Measurements from ENCODE around the gene PXDN. TPM values are rescaled to one million over a fixed set of nuclear protein-coding genes. Genes with fewer than 3 reads are reported as not detected.
"Not testable (repeated sequence)": the region's sequence is repeated elsewhere in the genome, so short reads cannot be mapped to it uniquely, and the experiment has no call there.

Gene PXDN
- total RNA-seq, 1 experiment from 2014 or later: 126 TPM

DNA sequence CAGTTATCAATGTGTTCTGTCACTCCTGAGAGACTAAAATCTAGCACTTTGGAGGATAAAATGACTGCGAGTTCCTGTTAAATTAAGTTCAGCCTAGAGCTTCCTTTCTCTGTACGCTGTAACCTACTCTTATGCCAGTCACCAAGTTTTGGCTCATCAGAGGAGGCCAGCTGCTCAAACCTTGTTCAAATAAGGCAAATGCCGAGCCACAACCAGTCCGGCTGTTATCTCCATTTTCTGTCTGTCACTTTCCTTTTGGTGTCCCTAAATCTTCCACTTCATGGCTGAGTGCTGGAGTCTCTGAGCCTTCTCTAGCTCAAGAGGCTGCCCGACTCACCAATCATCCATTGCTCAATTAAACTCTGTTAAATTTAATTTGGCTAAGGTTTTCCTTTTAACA lies 33.5 kb upstream of the PXDN start:
- no peak for DNase-seq (ENCODE audit: low read depth)

DNA sequence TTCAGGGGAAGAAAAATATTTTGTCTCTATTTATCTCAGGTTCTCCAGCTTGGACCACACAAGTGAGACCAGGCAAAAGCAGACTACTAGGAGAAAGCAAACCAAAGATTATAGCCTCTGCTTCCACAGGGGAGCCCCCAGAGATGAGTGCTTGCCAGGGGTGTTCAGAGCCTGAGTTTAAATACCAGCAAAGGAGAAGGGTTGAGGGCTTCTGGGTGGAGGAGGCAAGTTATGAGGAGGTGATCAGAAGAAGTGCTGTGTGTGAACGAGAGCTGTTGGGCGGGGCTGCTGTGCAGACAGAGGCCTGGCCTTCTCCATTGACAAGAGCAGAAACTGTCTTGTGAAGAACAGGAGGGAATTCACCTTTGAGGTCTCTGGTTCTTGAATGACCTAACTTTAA lies 32.8 kb upstream of the PXDN start:
- DNase-seq (ENCODE audit: low read depth): no peak

DNA sequence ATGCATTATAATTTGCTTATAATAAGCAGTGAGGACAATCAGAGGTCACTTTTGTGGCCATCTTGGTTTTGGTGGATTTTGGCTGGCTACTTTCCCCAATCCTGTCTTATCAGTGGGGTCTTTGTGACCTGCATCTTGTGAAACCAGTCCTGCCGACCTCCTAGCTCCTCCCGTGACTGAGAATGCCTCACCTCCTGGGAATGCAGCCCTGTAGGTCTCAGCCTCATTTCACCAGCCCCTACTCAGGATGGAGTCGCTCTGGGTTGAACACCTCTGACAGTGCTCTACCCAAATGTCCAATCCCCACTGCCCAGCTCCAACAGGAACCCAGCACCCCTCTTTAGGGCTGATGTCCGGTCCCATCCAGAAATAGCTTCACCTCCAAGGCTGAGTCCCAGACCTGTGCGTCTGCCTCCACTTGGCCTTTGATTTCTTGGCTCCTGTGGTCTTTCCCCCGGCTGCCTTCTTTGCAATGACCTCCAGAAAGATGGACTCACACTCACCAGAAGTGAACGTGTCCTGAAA lies 31.3 kb upstream of the PXDN start:
- DNase-seq (ENCODE audit: low read depth): no peak

DNA sequence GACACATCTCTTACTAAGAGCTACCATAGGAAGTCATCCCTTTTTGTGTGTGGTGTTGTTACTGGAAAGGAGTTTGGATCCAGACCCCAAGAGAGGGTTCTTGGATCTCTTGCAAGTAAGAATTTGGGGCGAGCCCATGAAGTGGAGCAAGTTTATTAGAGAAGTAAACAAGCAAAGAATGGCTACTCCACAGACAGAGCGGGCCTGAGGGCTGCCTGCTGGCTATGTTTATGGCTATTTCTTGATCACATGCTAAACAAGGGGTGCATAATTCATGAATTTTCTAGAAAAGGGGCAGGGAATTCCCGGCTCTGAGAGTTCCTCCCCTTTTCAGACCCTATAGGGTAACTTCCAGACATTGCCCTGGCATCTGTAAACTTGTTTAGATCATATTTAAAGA lies 30.6 kb upstream of the PXDN start:
- no peak for DNase-seq (ENCODE audit: low read depth)

DNA sequence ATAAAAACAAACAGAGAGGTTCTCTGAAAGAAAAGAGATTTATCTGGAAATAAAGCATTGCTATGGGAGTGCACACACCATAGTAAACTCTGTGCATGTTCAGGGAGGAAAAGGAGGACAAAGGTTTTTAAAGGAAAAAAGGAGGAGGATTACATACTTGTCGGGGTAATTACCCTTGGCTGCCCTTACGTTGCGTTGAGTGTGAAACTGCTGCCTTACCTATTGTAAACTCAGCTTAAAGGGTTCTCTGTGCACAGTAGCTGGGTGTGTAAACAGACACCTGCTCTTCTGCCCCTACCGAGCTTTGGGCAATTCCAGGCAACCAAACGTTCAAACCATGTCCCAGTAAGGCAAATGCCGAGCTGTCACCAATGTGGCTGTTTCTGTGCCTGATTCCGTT lies 29.6 kb upstream of the PXDN start:
- no peak for DNase-seq (ENCODE audit: low read depth)

DNA sequence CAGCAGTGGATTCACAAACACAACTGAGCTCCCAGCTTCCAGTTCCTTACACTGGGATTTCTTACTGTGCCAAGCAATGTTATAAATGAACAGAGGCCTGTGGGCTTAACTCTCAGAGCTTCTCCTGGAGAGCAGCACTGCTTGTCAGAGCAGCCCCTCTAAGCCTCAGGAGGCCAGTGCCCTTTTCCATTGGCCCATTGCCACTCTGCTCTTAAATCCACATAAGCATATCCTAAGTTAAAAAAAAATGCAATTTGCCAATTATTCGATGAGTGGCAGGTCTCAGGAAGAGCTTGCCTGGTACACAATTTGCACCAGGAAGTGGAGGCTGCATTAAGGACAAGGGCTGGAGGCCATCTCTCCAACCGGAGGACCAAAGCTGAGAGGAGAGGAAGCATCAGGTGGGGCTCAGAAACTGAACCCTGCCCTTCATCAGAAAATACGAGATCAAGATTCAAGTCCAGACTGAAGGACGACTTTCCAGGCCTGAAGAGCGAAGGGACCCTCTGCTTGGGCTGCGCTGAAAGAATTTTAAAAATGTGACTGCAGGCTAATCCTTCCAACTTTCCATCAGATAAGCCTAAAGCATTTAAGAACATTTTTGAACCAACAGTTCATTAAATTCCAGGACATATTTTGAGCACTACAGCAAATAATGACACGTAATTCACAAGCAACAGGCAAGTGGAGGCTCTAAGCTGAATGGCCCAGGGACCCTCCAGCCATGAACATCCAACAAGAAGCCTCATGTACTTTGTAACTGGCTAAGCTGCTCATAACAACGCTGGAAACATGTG lies 28.4 kb upstream of the PXDN start:
- DNase-seq (ENCODE audit: low read depth): no peak

DNA sequence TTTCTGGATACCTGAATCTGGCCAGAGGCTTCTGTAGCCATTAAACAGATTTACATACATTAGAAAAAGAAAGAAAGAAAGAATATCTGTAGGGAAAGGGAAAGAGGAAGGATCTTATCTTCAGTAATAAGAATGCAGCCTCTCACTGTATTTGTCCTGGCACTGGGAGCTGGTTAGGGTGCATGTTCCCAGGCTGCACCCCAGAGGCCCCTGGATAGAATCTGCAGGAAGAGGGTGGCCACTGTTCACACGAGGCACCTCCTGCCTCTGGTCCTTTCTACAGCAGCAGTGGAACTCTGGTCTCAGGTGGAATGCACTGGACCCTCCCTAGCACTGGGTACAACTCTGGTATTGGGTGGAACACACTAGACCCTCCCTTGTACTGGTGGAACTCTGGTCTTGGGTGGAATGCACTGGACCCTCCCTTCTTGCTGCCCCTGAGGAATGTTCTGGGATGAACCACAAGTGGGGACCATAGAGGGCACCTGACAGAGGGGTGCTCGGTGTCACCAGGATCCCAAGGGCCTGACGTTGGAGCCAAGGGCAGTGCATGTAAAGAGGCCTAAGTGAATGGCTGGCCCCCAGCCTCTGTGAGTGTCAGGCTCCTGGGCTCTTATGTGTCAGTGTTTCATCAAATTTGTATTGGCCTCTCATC lies 27.4 kb upstream of the PXDN start:
- no peak for DNase-seq (ENCODE audit: low read depth)

DNA sequence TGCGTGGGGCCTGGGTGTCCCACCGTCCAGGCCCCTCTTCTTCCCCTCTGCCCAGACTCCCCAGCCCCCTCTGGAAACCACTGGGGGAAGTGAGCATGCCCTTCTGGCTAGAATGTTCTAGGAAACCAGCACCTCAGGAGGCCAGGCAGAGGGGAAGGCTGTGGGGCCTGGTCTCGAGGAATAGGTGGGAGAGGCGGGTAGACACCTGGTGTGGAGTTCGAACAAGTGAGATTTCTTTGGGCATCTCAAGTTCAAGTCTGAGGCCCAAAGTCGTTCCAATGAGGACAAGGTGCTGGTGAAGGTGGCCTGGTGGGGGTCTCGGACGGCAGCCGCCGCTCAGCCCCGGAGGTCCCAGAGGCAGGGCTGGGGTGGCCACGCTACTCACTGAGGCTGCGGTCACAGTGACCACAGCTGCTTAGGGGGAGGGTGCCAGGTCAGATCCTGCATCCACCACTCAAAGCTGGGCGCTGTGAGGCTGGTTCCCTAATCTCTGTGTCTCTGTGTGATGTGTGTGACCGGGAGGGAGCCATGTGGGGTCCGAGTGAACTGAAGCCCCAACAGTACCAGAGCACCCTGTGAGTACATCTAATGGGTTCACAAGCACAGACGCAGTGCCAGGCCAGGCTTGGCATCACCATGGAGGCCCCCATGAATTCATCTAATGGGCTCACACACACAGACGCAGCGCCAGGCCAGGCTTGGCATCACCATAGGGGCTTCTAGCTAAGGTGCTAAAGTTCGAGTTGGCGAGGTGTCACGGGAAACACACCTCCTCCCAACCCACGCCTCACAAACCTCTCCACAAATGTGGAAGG lies 26.5 kb upstream of the PXDN start:
- DNase-seq (ENCODE audit: low read depth): no peak

DNA sequence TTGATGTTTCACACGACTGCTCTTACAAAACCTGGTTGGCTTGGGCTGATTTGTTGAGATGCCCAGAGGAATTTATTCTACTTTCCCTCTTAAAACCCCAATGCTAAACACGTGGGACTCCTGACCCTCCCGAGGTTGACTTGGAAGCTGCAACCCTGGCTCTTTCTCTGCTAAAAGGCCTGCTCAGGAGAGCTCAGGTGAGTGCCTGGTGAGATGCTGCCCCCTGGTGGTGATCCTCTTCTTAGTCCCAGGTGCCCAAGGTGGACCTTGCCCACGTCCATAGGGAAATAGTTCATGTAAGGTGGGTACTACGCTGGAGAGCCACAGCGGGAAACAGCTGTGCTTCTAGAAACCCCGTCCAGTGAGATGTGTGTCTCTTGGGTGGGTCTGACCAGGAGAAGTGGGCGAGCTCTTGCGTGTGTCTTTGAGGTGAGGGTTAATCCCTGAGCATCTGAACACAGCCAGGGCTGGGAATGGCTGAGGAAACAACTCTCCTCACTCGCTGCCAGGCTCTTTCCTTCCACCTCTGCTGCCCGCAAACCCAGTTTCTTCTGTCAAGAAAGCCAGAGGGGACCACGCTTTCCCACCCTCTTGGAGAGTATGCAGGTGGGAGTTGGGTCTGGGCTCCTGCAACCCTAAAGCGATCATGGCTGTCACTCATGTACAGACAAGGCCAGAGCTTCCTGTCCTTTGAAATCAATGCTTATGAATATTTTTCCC lies 25.5 kb upstream of the PXDN start:
- DNase-seq (ENCODE audit: low read depth): peak; percentile 28

DNA sequence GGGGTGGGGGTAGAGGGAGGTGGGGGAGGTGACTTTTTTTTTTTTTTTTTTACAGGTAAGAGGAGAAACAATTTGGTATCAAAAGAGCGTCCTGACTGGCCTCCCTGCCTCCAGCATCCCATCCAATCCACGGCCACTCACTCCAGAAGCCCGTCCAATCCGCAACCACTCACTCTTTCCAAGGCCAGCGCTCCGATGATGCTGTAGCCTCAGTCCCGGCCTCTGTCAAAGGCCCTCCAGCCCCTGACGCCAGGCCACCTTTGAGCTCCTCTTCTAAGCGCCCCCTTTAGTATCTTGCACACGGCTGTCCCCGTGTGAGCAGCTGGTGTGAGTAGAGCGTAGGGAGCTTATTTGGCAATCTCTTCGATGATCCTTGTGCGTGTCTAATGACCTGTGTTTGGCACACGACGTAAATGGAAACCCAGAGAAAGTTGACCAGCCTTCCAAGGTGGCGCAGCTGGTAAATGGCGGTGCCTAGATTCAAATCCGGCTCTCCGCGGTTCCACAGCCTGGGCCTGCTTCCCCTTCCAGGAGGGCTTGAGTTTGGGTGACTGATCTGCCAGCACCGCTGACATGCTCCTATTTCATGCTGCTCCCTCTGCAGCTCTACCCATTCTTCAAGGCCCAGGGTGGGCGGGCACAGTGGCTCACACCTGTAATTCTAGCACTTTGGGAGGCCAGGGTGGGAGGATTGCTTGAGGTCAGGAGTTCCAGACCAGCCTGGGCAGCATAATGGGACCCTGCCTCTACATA lies 23.8 kb upstream of the PXDN start:
- DNase-seq (ENCODE audit: low read depth): no peak

DNA sequence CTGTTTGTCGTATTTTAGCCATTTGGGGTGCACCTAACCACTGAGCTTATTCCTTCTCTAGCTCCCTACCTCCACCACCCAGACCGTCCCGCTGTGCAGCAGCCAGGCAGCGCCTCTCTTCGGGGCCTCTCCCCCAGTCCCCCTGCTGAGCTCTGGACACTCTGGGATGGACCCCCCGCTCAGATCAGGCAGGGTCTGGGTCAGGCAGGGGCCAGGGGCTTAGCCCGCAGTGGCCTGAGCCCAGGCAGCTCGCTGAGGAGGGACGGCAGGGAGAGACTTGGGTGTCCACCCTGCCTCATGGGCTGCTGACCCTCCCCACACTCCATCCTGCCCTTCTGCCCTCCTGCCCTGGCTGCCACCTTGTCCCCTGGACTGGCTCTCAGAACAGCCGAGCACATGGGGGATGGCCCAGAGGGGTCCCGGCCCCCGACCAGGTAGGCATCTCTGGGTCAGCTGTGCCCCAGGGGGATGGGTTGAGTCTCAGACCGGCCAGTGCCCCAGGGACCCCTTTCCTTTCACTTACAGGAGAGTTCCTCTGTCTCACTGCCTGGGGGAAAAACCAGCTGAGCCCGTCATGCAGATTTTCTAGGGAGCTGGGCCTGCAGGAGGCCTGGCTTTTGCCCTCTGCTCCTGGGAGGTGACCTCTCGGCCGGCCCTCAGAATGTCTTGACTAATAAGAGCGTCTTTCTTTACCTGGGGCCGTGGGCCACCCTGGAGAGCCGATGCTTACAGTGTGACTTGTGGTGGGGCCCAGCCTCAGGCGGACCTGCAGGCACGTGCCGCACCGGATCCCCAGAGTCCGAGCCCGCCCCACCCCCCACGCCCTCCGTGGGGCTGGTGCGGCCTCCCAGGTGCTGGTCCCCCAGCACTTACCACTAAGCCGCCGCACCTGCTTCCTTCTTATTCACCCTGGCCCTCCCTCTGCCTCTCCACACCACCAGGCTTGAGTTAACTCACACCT lies 22.8 kb upstream of the PXDN start:
- DNase-seq (ENCODE audit: low read depth): no peak

DNA sequence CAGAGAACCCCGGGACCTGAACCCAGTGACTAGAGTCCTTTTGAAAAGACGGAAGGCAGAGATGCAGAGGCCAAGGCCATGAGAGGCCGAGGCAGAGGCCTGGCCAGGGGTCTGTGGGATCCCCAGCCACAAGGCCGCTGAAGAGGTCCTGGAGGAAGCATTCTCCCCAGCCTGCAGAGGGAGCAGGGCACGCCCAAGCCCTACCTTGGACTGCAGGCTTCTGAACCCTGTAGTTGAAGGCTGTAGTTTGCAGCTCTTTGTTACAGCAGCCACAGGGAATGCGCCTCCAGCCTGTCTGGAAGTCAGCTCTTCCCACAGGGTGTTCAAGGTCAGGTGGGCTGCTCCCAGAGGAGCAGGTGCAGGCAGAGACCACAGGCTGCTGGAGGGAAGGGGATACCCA lies 22.1 kb upstream of the PXDN start:
- no peak for DNase-seq (ENCODE audit: low read depth)

DNA sequence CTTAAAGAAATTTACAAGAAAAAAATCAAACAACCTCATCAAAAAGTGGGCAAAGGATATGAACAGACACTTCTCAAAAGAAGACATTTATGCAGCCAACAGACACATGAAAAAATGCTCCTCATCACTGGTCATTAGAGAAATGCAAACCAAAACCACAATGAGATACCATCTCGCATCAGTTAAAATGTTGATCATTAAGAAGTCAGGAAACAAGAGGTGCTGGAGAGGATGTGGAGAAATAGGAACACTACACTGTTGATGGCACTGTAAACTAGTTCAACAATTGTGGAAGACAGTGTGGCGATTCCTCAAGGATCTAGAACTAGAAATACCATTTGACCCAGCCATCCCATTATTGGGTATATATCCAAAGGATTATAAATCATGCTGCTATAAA lies 20.9 kb upstream of the PXDN start:
- DNase-seq (ENCODE audit: low read depth): not testable (repeated sequence)

DNA sequence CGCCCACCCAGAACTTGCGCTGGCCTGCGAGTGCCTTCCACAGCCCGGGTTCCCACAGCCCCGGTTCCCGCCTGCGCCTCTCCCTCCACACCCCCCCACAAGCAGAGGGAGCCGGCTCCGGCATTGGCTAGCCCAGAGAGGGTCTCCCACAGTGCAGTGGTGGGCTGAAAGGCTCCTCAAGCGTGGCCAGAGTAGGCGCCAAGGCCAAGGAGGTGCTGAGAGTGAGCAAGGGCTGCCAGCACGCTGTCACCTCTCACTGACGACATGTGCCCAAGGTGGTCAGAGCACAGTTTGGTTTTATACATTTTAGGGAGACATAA lies 15.3 kb upstream of the PXDN start:
- no peak for DNase-seq (ENCODE audit: low read depth)

DNA sequence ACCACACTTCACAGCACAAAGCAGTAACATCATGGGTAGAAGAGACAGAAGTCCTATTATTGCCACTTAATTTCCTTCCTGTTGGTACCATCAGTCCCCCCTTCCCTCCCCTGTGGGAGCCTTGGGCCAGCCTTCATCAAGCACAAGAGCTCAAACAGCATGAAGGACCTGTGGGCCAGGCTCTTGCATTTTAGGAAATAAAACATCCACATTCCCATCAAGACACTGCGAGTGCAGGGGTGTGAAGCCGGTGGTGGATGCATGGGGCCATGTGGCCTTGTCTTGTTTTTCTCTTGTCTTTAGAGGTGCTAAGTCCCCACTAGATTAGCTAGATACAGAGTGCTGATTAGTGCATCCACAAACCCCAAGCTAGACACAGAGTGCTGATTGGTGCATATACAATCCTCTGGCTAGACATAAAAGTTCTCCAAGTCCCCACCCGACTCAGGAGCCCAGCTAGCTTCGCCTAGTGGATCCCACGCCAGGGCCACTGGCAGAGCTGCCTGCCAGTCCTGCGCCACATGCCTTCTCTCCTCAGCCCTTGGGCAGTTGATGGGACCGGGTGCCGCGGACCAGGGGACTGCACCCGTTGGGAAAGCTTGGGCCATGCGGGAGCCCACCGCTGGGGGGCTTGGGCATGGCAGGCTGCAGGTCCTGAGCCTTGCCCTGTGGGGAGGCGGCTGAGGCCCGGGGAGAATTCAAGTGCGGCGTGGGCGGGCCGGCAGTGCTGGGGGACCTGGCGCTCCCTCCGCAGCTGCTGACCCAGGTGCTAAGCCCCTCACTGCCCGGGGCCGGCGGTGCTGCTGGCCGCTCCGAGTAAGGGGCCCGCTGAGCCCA lies 14.7 kb upstream of the PXDN start:
- no peak for DNase-seq (ENCODE audit: low read depth)

DNA sequence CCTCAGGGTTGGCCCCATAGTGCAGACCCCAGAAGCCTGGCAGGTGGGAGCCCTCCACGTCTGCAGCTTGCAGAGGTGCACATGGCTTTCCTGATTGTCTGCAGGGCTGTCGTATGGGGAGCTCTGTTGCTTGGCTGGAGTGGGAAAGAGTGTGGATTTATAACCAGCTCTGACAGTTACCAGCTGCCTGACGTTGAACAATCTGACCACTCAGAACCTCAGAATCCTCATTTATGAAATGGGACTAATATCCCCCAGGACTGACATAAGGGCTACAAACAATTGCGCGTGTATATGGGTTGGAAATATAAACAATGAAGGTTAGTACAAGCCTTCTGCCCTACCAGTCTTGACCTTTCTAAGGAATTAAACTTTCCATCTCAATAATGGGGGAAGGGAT lies 13.9 kb upstream of the PXDN start:
- DNase-seq (ENCODE audit: low read depth): no peak

DNA sequence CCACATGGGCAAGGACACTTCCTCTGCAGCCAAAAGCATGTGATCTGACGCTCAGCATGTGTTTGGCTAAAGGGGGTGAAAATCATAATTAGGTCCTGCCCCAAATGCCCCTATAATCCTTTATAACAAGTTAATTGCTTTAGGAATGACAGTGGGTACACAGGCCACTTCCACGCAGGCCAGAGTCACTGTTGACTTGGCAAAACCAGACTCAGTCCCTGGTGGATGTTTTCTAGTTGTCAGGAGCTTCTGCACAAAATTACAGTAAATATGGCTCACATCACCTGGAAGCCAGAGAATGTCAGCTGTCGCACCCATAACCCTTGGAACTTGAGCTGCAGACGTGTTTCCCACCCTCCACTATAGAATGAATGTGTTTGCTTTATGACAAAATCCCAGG lies 13.3 kb upstream of the PXDN start:
- DNase-seq (ENCODE audit: low read depth): no peak

DNA sequence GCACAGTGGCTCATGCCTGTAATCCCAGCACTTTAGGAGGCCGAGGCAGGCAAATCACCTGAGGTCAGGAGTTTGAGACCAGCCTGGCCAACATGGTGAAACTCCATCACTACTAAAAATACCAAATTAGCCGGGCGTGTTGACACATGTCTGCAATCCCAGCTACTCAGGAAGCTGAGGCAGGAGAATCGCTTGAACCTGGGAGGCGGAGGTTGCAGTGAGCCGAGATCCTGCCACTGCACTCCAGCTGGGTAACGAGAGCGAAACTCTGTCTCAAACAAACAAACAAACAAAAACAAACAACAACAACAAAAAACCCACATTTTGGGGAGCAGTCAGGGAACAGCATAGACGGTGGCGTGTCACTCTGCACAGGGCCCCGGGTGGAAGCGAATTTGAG lies 12.8 kb upstream of the PXDN start:
- not testable (repeated sequence) for DNase-seq (ENCODE audit: low read depth)

DNA sequence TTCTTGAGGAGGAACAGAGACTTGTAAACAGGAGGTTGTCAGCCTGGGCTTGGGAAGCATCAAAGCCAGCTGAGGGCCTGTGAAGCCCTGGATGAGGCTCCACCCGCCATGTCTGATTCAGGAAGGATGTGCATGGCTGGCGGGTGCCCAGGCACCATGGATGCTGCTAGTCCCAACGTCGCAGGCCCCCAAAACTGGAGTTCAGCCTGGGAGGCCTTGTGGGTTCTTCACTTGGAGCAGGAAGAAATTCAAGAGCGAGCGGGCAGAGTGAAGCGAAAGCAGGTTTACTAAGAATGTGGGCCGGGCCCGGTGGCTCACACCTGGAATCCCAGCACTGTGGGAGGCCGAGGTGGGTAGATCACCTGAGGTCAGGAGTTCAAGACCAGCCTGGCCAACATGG lies 12.1 kb upstream of the PXDN start:
- DNase-seq (ENCODE audit: low read depth): no peak
